Astrocyte of the spinal cord (primary cell): Measurements from ENCODE around the gene SPOCD1.

ENCODE experiments used
- DNase-seq: peaks from one replicate; pipeline ENCODE4 v3.0.0; 2011; ENCODE audit warnings: low read depth, low spot score
- H3K4me3 ChIP-seq: 2 replicates; pipeline ENCODE4 v1.5.1; 2011; ENCODE audit warnings: low read depth, mild to moderate bottlenecking, low read length, moderate library complexity
- CTCF ChIP-seq: IDR thresholded peaks from 2 replicates; pipeline ENCODE4 v1.5.1; 2012; ENCODE audit warnings: low read depth, mild to moderate bottlenecking, low read length, inconsistent platforms
- in situ Hi-C: cut with HindIII; loops from 2 replicates; pipeline ENCODE4 v1.10.0; 2017; ENCODE audit warnings: low sequenced_read_pairs

SPOCD1 gene

DNA sequence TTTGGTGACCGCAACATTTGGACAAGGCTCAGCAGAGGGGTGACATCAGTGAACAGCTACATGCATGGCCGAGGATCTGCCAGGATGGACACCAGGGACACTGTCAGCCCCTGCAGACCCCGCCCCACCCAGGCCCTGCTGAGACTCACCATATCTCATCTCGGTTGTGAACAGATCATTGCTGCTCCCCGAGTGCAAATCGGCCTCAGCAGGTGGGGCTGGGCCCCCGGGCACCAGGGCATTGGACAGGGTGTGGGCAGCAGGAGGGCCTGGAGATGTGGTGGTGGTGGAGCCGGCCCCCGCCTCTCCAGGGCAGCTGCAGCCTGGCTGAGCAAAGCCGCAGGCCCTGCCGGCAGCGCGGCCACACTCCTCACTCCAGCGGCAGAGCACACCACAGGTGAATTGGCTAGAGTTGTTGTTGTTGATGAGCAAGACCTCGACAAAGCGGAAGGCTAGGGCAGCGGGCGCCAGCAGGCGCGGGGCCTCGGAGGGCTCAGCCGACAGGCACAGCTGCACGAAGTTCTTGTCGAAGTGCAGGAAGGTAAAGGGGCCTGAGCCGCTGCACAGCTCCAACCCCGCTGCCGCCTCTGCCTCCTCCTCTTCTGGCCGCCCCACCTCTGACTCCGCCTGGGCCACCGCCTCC, 59.9 kb downstream of the SPOCD1 start:
- no peak for DNase-seq
- H3K4me3 ChIP-seq, result no peak overlapping the region
- in situ Hi-C loops, result no loop called here
- no peak for TF ChIP-seq CTCF

- no peak for DNase-seq
- in situ Hi-C loops, result no loop called here
- no peak overlapping the region for H3K4me3 ChIP-seq
- no peak for TF ChIP-seq CTCF
These were observed 60.6 kb downstream of the SPOCD1 start for GRCh38 chr1:31755197-31755611.

- TF ChIP-seq CTCF, result no peak
- in situ Hi-C loops, result no loop called here
- H3K4me3 ChIP-seq, result no peak overlapping the region
- DNase-seq, result no peak
These were observed 61.4 kb downstream of the SPOCD1 start for GRCh38 chr1:31754397-31754796.

- H3K4me3 ChIP-seq, result no peak overlapping the region
- TF ChIP-seq CTCF, result no peak
- no peak for DNase-seq
- in situ Hi-C loops, result no loop called here
These were observed 62.0 kb downstream of the SPOCD1 start for GRCh38 chr1:31753707-31754349.

- in situ Hi-C loops, result no loop called here
- no peak overlapping the region for H3K4me3 ChIP-seq
- TF ChIP-seq CTCF, result no peak
- DNase-seq, result no peak
These were observed 62.8 kb downstream of the SPOCD1 start for GRCh38 chr1:31752952-31753475.

DNA sequence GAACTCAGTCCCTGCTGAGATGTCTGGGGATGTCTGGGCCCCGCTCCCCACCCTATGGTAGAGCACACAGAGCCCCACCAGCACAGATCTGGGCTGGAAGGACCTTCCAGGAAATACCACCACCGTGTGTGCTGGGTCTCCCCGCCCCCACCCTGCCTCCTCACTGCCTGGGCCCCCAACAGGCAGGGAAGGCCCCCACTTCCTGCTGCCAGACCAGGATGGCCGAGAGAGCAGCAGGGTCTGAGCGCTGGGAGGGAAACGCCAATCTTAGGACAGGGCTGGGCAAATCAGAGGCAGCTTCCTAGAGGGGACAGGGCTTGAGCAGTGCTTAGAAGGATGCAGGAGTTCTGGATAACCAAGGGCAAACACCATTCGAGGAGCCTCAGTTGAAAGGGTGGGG, 63.6 kb downstream of the SPOCD1 start:
- in situ Hi-C loops, result no loop called here
- no peak for DNase-seq
- H3K4me3 ChIP-seq, result no peak overlapping the region
- no peak for TF ChIP-seq CTCF
